Tibial artery (tissue), 4 donors: ENCODE data around the gene IL1RL1.

Source experiments
- DNase-seq, 2 donors: peaks; one replicate each; pipeline ENCODE4 v3.0.0-alpha.2; 2019
- H3K27ac ChIP-seq, 2 donors: fragments of 200-600 bp; sonication (generic) in 1 of 2; 1 replicate in 1 of 2; 2 replicates in 1 of 2; pipeline ENCODE4 v1.5.1; 2018 to 2019; ENCODE audit warnings: mild to moderate bottlenecking in 1 of 2
- H3K27me3 ChIP-seq, 2 donors: fragments of 200-600 bp; sonication (generic) in 1 of 2; one replicate each; pipeline versions ENCODE4 v1.5.1 to v1.6.0; 2016 to 2019
- H3K36me3 ChIP-seq, 3 donors: fragments of 200-600 bp; sonication (generic) in 2 of 3; one replicate each; pipeline ENCODE4 v1.5.1; 2016 to 2019; ENCODE audit warnings: mild to moderate bottlenecking in 2 of 3
- H3K4me1 ChIP-seq, 4 donors: fragments of 200-600 bp; sonication (generic) in 2 of 4; 1 replicate in 3 of 4; 2 replicates in 1 of 4; pipeline ENCODE4 v1.5.1; 2016 to 2019
- H3K4me3 ChIP-seq, 2 donors: fragments of 200-600 bp; sonication (generic) in 1 of 2; 1 replicate in 1 of 2; 2 replicates in 1 of 2; pipeline ENCODE4 v1.5.1; 2018 to 2019; ENCODE audit warnings: mild to moderate bottlenecking in 2 of 2
- H3K9me3 ChIP-seq, 3 donors: fragments of 200-600 bp; sonication (generic) in 1 of 3; one replicate each; pipeline ENCODE4 v1.5.1; 2016 to 2019
- intact Hi-C: fragments of 100-400 bp; cut with DNase I; formaldehyde crosslinking; loops from one replicate; pipeline ENCODE4 v1.15.0; 2023; ENCODE audit warnings: low total_unique reads
- TF ChIP-seq, protein P1 (sequence below), 2 experiments: fragments of 200-600 bp in 1 of 2; fragments of 450-650 bp in 1 of 2; IDR thresholded peaks; one replicate each; pipeline ENCODE4 v1.5.1; 2017 to 2019; ENCODE audit warnings: antibody characterized with exemption in 2 of 2, mild to moderate bottlenecking in 1 of 2, moderate library complexity in 1 of 2

The IL1RL1 gene

DNA sequence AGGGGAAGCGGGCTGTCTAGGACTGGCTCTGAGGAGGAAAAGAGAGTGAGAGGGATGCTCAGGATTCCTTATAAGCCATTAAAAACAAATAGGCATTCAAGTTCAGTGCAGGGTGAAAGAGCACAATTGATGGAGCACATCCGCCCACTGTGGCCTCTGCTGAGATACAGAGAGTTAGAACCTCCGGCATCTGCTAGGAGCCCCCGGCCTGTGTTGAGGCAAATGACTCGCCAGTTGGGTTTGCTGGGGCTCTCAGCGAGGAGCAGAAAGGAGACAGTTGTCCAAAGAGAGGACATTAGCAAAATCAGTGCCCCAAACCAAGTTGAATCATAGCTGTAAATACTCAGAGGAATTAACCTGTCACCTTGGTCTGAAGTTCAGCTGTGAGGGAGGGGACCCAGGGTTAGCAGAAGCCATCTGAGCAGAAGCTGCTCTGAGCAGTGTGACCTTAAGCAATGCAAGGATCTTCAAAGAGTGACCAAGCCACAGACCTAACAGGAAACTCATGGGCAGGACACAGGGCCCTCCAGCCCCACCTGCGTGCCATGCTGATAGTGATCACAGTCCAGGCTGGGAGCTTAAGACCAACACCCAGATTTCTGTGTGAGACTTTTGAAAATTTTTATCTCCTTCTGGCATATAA lies 88.3 kb downstream of the IL1RL1 start:
- TF ChIP-seq, protein P1, sequence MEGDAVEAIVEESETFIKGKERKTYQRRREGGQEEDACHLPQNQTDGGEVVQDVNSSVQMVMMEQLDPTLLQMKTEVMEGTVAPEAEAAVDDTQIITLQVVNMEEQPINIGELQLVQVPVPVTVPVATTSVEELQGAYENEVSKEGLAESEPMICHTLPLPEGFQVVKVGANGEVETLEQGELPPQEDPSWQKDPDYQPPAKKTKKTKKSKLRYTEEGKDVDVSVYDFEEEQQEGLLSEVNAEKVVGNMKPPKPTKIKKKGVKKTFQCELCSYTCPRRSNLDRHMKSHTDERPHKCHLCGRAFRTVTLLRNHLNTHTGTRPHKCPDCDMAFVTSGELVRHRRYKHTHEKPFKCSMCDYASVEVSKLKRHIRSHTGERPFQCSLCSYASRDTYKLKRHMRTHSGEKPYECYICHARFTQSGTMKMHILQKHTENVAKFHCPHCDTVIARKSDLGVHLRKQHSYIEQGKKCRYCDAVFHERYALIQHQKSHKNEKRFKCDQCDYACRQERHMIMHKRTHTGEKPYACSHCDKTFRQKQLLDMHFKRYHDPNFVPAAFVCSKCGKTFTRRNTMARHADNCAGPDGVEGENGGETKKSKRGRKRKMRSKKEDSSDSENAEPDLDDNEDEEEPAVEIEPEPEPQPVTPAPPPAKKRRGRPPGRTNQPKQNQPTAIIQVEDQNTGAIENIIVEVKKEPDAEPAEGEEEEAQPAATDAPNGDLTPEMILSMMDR (IDR thresholded peaks at IDR 0.05), result no peak
- Histone ChIP-seq H3K27me3 (no peaks in the 10 kb centered on the region), H3K9me3 (no peaks in the 10 kb centered on the region), H3K4me3 (no peak overlapping the region), H3K36me3 (no peaks in the 10 kb centered on the region), H3K27ac (no peak overlapping the region), H3K4me1 (no peaks in the 10 kb centered on the region)
- intact Hi-C loops, result no loop called here
- no peak for DNase-seq

DNA sequence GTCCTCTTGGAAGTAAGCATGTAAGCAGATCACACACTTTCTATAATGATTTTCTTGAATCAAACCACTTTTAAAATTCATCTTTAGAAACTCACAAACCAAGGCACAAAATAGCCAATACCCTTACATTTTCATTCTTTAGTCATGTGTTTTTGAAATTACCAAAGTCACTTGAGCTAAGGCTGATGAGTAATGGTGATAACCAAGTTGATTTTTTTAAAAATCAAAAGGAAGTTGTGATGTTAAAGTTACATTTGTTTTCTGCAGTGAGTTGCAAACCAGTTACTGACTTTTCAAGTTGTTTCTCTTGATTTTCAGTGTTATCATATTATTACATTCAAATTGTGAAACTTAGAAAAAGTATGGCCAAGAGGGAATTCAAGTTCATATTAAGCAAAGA lies 90.1 kb downstream of the IL1RL1 start:
- no peak overlapping the region for H3K27ac ChIP-seq
- no peaks in the 10 kb centered on the region for H3K9me3 ChIP-seq
- no peaks in the 10 kb centered on the region for H3K4me1 ChIP-seq
- TF ChIP-seq, protein P1 (IDR thresholded peaks at IDR 0.05), result no peak
- H3K27me3 ChIP-seq, result no peaks in the 10 kb centered on the region
- intact Hi-C loops, result no loop called here
- DNase-seq, result no peak
- H3K36me3 ChIP-seq, result no peaks in the 10 kb centered on the region
- no peak overlapping the region for H3K4me3 ChIP-seq
